Esophagus muscularis mucosa (tissue), 4 donors: Measurements from ENCODE around the gene FXR2.

ENCODE experiments used
- EP300 ChIP-seq: sonication (generic); formaldehyde crosslinking; IDR thresholded peaks from one replicate; pipeline ENCODE4 v1.6.1; 2017; ENCODE audit warnings: antibody characterized with exemption
- POLR2A ChIP-seq: fragments of 450-650 bp; IDR thresholded peaks from one replicate; pipeline ENCODE4 v1.6.1; 2017; ENCODE audit warnings: antibody characterized with exemption, moderate library complexity, mild to moderate bottlenecking, low read depth
- POLR2AphosphoS5 ChIP-seq, 2 donors: sonication (generic); formaldehyde crosslinking; IDR thresholded peaks; one replicate each; pipeline ENCODE4 v1.6.1; 2017; ENCODE audit warnings: antibody characterized with exemption in 2 of 2
- TF ChIP-seq, protein P1 (sequence below), 3 experiments: fragments of 200-600 bp in 2 of 3; fragments of 450-650 bp in 1 of 3; sonication (generic) in 2 of 3; IDR thresholded peaks; one replicate each; pipeline ENCODE4 v1.5.1; 2017 to 2019; ENCODE audit warnings: antibody characterized with exemption in 3 of 3, mild to moderate bottlenecking in 2 of 3, moderate library complexity in 1 of 3

- TF ChIP-seq, protein P1, sequence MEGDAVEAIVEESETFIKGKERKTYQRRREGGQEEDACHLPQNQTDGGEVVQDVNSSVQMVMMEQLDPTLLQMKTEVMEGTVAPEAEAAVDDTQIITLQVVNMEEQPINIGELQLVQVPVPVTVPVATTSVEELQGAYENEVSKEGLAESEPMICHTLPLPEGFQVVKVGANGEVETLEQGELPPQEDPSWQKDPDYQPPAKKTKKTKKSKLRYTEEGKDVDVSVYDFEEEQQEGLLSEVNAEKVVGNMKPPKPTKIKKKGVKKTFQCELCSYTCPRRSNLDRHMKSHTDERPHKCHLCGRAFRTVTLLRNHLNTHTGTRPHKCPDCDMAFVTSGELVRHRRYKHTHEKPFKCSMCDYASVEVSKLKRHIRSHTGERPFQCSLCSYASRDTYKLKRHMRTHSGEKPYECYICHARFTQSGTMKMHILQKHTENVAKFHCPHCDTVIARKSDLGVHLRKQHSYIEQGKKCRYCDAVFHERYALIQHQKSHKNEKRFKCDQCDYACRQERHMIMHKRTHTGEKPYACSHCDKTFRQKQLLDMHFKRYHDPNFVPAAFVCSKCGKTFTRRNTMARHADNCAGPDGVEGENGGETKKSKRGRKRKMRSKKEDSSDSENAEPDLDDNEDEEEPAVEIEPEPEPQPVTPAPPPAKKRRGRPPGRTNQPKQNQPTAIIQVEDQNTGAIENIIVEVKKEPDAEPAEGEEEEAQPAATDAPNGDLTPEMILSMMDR (IDR thresholded peaks at IDR 0.05): no peak
- TF ChIP-seq POLR2A: no peak
- TF ChIP-seq POLR2AphosphoS5 (IDR thresholded peaks at IDR 0.05): no peak
- TF ChIP-seq EP300: no peak
Observed at GRCh38 chr17:7580604-7581575, 33.8 kb downstream of the FXR2 start.
